Measurements from ENCODE around the gene LAMA3.

The LAMA3 gene

DNA sequence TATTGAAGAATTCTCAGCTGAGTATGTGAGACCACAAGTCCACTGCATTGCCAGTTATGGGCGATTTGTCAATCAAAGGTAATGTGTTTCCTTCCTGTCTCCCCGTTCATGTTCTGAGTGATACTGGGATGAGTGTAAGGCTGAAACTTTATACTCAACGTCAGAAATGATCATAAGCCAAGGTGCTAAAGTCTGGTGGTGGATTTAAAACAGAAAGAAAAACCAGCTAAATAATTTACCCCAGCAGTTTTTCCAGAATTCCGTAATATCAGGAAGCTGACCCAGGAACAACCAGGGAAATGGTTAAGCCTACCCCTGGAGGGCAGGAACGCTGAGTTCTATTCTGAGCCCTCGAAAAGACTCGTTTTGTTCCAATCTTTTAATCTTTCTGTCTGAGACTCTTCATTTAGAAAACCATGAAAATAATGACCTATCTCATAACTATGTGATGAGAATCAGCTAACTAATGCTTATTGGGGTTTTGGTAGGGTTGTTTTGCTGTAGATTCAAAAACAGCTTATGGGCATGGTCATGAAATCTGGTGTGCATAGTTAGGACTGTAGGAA, 149.6 kb downstream of the LAMA3 start:
- H3K4me1 ChIP-seq (ENCODE audit: control insufficient read depth in 2 of 2, insufficient read depth in 2 of 2, low read length in 2 of 2), result no peaks in the 10 kb centered on the region
- no peaks in the 10 kb centered on the region for H3K9me3 ChIP-seq (ENCODE audit: control insufficient read depth in 2 of 2, low read length in 2 of 2)
- H3K36me3 ChIP-seq (ENCODE audit: control insufficient read depth in 2 of 2, insufficient read depth in 2 of 2, low read length in 2 of 2), result no peaks in the 10 kb centered on the region
- no peak overlapping the region for H3K4me3 ChIP-seq (ENCODE audit: low read length in 2 of 2)
- no peak overlapping the region for H3K27ac ChIP-seq (ENCODE audit: low read depth in 2 of 2, low read length in 2 of 2)
- H3K9ac ChIP-seq (ENCODE audit: low read depth in 1 of 2, low read length in 2 of 2), result no peak overlapping the region
- no peaks in the 10 kb centered on the region for H3K27me3 ChIP-seq (ENCODE audit: control insufficient read depth in 2 of 2, insufficient read depth in 2 of 2, low read length in 2 of 2)

DNA sequence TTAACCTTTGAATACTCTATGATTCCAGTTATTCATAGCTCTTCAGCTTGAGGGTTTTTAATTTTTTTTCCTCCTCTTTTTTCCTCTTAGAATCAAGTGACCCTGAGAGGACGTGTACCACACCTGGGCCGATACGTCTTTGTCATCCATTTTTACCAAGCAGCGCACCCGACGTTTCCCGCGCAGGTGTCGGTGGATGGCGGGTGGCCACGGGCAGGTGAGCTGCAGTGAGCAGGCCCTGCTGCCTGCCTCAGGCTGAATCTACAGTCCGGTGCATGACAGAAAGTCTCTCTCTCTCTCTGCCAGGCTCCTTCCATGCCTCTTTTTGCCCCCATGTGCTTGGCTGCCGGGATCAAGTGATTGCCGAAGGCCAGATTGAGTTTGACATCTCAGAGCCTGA, 153.1 kb downstream of the LAMA3 start:
- H3K36me3 ChIP-seq (ENCODE audit: control insufficient read depth in 2 of 2, insufficient read depth in 2 of 2, low read length in 2 of 2), result no peaks in the 10 kb centered on the region
- no peaks in the 10 kb centered on the region for H3K4me1 ChIP-seq (ENCODE audit: control insufficient read depth in 2 of 2, insufficient read depth in 2 of 2, low read length in 2 of 2)
- no peak overlapping the region for H3K9ac ChIP-seq (ENCODE audit: low read depth in 1 of 2, low read length in 2 of 2)
- H3K27ac ChIP-seq (ENCODE audit: low read depth in 2 of 2, low read length in 2 of 2), result no peak overlapping the region
- no peaks in the 10 kb centered on the region for H3K27me3 ChIP-seq (ENCODE audit: control insufficient read depth in 2 of 2, insufficient read depth in 2 of 2, low read length in 2 of 2)
- H3K4me3 ChIP-seq (ENCODE audit: low read length in 2 of 2), result no peak overlapping the region
- H3K9me3 ChIP-seq (ENCODE audit: control insufficient read depth in 2 of 2, low read length in 2 of 2), result no peaks in the 10 kb centered on the region

GRCh38 chr18:23844991-23845680, 155.9 kb downstream of the LAMA3 start:
- Histone ChIP-seq H3K4me1 (ENCODE audit: control insufficient read depth in 2 of 2, insufficient read depth in 2 of 2, low read length in 2 of 2) (peaks cover 2% of the 10 kb centered on the region in 2 donors), H3K9me3 (ENCODE audit: control insufficient read depth in 2 of 2, low read length in 2 of 2) (no peaks in the 10 kb centered on the region), H3K4me3 (ENCODE audit: low read length in 2 of 2) (no peak overlapping the region), H3K9ac (ENCODE audit: low read depth in 1 of 2, low read length in 2 of 2) (no peak overlapping the region), H3K27ac (ENCODE audit: low read depth in 2 of 2, low read length in 2 of 2) (no peak overlapping the region), H3K36me3 (ENCODE audit: control insufficient read depth in 2 of 2, insufficient read depth in 2 of 2, low read length in 2 of 2) (no peaks in the 10 kb centered on the region), H3K27me3 (ENCODE audit: control insufficient read depth in 2 of 2, insufficient read depth in 2 of 2, low read length in 2 of 2) (no peaks in the 10 kb centered on the region)

GRCh38 chr18:23845988-23846630, 156.9 kb downstream of the LAMA3 start:
- no peak overlapping the region for H3K27ac ChIP-seq (ENCODE audit: low read depth in 2 of 2, low read length in 2 of 2)
- peaks cover 2 to 3% of the 10 kb centered on the region in 2 donors for H3K4me1 ChIP-seq (ENCODE audit: control insufficient read depth in 2 of 2, insufficient read depth in 2 of 2, low read length in 2 of 2)
- no peak overlapping the region for H3K9ac ChIP-seq (ENCODE audit: low read depth in 1 of 2, low read length in 2 of 2)
- H3K36me3 ChIP-seq (ENCODE audit: control insufficient read depth in 2 of 2, insufficient read depth in 2 of 2, low read length in 2 of 2), result no peaks in the 10 kb centered on the region
- H3K27me3 ChIP-seq (ENCODE audit: control insufficient read depth in 2 of 2, insufficient read depth in 2 of 2, low read length in 2 of 2), result no peaks in the 10 kb centered on the region
- no peak overlapping the region for H3K4me3 ChIP-seq (ENCODE audit: low read length in 2 of 2)
- no peaks in the 10 kb centered on the region for H3K9me3 ChIP-seq (ENCODE audit: control insufficient read depth in 2 of 2, low read length in 2 of 2)

- Histone ChIP-seq H3K27me3 (ENCODE audit: control insufficient read depth in 2 of 2, insufficient read depth in 2 of 2, low read length in 2 of 2) (no peaks in the 10 kb centered on the region), H3K9me3 (ENCODE audit: control insufficient read depth in 2 of 2, low read length in 2 of 2) (no peaks in the 10 kb centered on the region), H3K4me1 (ENCODE audit: control insufficient read depth in 2 of 2, insufficient read depth in 2 of 2, low read length in 2 of 2) (peaks cover 2 to 3% of the 10 kb centered on the region in 2 donors), H3K36me3 (ENCODE audit: control insufficient read depth in 2 of 2, insufficient read depth in 2 of 2, low read length in 2 of 2) (no peaks in the 10 kb centered on the region), H3K9ac (ENCODE audit: low read depth in 1 of 2, low read length in 2 of 2) (no peak overlapping the region), H3K4me3 (ENCODE audit: low read length in 2 of 2) (no peak overlapping the region), H3K27ac (ENCODE audit: low read depth in 2 of 2, low read length in 2 of 2) (no peak overlapping the region)
Measured at GRCh38 chr18:23847321-23847986, 158.2 kb downstream of the LAMA3 start.

DNA sequence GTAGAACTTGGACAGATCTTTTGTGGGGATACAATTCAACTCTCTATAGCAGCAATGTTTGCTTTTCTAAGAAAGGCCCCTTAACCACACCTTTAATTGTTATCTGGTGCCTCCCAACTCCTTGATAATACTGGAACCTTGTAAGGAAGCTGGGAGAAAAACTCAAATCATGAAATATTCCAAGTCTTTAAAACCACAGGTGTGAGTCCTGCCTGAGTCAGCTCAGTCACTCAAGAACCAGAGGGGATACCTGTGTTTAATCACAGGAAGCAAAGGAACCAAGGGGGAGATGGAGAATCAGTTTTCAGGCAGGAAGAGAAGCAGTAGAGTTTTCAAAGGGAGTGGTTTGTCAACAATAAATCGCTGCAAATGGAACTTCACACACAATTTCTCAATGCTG, 159.9 kb downstream of the LAMA3 start:
- H3K27ac ChIP-seq (ENCODE audit: low read depth in 2 of 2, low read length in 2 of 2), result no peak overlapping the region
- H3K27me3 ChIP-seq (ENCODE audit: control insufficient read depth in 2 of 2, insufficient read depth in 2 of 2, low read length in 2 of 2), result no peaks in the 10 kb centered on the region
- no peaks in the 10 kb centered on the region for H3K9me3 ChIP-seq (ENCODE audit: control insufficient read depth in 2 of 2, low read length in 2 of 2)
- H3K4me3 ChIP-seq (ENCODE audit: low read length in 2 of 2), result no peak overlapping the region
- H3K36me3 ChIP-seq (ENCODE audit: control insufficient read depth in 2 of 2, insufficient read depth in 2 of 2, low read length in 2 of 2), result no peaks in the 10 kb centered on the region
- no peak overlapping the region for H3K9ac ChIP-seq (ENCODE audit: low read depth in 1 of 2, low read length in 2 of 2)
- H3K4me1 ChIP-seq (ENCODE audit: control insufficient read depth in 2 of 2, insufficient read depth in 2 of 2, low read length in 2 of 2), result peaks cover 2 to 3% of the 10 kb centered on the region in 2 donors

DNA sequence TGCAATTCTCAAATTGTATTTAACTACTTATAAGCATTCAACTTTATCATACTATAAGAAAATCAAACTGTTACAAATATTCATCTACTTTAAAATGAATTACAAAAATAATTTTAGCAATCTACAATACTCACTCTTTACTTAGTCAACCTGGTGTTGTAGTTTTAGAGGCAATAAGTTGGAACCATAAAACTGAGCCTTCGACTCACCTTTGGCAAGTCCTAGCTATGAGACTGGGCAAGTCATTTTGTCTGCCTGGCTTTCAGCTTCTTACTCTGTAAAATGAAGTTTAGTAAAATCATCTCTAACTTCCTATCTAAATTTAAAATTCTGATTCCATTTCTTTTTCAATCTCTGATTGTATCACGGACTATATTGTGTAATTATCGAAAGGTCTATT, 161.0 kb downstream of the LAMA3 start:
- Histone ChIP-seq H3K9ac (ENCODE audit: low read depth in 1 of 2, low read length in 2 of 2) (no peak overlapping the region), H3K9me3 (ENCODE audit: control insufficient read depth in 2 of 2, low read length in 2 of 2) (no peaks in the 10 kb centered on the region), H3K4me1 (ENCODE audit: control insufficient read depth in 2 of 2, insufficient read depth in 2 of 2, low read length in 2 of 2) (peaks cover 2 to 3% of the 10 kb centered on the region in 2 donors), H3K27ac (ENCODE audit: low read depth in 2 of 2, low read length in 2 of 2) (no peak overlapping the region), H3K36me3 (ENCODE audit: control insufficient read depth in 2 of 2, insufficient read depth in 2 of 2, low read length in 2 of 2) (no peaks in the 10 kb centered on the region), H3K4me3 (ENCODE audit: low read length in 2 of 2) (no peak overlapping the region), H3K27me3 (ENCODE audit: control insufficient read depth in 2 of 2, insufficient read depth in 2 of 2, low read length in 2 of 2) (no peaks in the 10 kb centered on the region)

DNA sequence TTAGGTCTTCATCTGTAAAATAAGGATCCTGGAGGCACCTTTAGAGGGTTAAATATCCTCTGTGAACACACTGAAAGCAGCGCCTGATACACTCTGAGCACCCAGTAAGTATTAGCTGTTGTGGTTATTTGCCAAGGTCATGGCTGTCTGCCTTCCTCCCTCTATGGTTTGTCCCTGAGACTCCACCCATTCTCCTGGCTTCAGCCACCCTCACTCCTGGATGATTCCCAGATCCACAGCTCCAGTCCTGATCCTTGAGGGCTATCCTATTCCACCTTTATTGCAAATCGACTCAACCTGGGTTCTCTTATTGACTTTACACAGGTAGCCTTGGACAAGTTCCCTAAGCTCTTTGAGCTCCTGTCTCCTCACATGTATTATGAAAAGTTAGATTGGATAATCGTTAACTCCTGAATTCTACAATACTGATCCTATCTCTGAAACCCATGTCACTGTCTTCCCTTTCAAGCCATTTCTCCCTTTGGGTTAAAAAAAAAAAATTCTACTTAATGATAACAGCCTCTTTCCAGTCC, 162.3 kb downstream of the LAMA3 start:
- Histone ChIP-seq H3K9me3 (ENCODE audit: control insufficient read depth in 2 of 2, low read length in 2 of 2) (no peaks in the 10 kb centered on the region), H3K27ac (ENCODE audit: low read depth in 2 of 2, low read length in 2 of 2) (no peak overlapping the region), H3K27me3 (ENCODE audit: control insufficient read depth in 2 of 2, insufficient read depth in 2 of 2, low read length in 2 of 2) (no peaks in the 10 kb centered on the region), H3K36me3 (ENCODE audit: control insufficient read depth in 2 of 2, insufficient read depth in 2 of 2, low read length in 2 of 2) (no peaks in the 10 kb centered on the region), H3K4me3 (ENCODE audit: low read length in 2 of 2) (no peak overlapping the region), H3K4me1 (ENCODE audit: control insufficient read depth in 2 of 2, insufficient read depth in 2 of 2, low read length in 2 of 2) (peaks cover 2 to 3% of the 10 kb centered on the region in 2 donors), H3K9ac (ENCODE audit: low read depth in 1 of 2, low read length in 2 of 2) (no peak overlapping the region)

DNA sequence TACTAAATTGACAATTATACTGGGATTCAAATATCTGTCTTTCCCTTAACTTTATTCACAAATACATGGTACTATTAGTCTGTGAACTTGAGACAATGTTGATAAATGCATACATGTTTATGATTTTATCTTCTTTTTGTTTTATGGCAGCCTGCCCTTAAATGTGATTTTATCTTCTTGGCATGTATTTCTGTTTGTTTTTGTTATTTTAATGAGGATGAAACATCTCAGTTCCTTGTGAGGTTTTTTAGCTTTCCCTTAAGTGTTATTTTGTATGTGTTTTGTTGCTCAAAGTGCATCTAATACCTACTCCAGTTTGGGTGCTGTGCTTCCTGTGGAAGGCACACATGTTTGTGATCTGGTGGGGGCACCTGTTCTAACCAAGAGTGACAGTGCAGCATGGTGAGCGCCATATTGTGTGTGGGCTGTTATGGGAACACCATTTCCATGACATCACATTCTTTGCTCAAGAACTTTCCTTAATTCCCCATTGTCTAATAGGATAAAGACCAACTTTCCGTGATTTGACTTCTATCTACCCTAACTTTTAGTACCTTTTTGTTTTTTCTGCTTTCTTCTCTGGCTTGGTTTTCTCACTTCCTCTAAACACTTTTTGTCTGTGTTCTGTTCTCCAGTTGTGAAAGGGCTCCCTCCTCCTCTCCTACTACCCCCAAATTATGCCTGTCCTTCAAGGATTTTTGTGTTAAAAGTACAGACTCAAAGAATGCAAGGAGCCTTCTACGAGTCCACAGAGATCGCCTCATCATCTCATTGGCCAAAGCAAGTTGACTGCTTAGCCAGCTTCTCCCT, 163.2 kb downstream of the LAMA3 start:
- peaks cover 2 to 3% of the 10 kb centered on the region in 2 donors for H3K4me1 ChIP-seq (ENCODE audit: control insufficient read depth in 2 of 2, insufficient read depth in 2 of 2, low read length in 2 of 2)
- H3K4me3 ChIP-seq (ENCODE audit: low read length in 2 of 2), result no peak overlapping the region
- no peaks in the 10 kb centered on the region for H3K36me3 ChIP-seq (ENCODE audit: control insufficient read depth in 2 of 2, insufficient read depth in 2 of 2, low read length in 2 of 2)
- no peaks in the 10 kb centered on the region for H3K9me3 ChIP-seq (ENCODE audit: control insufficient read depth in 2 of 2, low read length in 2 of 2)
- no peaks in the 10 kb centered on the region for H3K27me3 ChIP-seq (ENCODE audit: control insufficient read depth in 2 of 2, insufficient read depth in 2 of 2, low read length in 2 of 2)
- no peak overlapping the region for H3K27ac ChIP-seq (ENCODE audit: low read depth in 2 of 2, low read length in 2 of 2)
- H3K9ac ChIP-seq (ENCODE audit: low read depth in 1 of 2, low read length in 2 of 2), result no peak overlapping the region
